CD1c-positive myeloid dendritic cell (primary cell): ENCODE data around the gene ARHGAP15.

Experiments used
- DNase-seq: peaks from one replicate; pipeline ENCODE4 v3.0.0-alpha.2; 2016; ENCODE audit errors: extremely low spot score

Gene ARHGAP15

DNA sequence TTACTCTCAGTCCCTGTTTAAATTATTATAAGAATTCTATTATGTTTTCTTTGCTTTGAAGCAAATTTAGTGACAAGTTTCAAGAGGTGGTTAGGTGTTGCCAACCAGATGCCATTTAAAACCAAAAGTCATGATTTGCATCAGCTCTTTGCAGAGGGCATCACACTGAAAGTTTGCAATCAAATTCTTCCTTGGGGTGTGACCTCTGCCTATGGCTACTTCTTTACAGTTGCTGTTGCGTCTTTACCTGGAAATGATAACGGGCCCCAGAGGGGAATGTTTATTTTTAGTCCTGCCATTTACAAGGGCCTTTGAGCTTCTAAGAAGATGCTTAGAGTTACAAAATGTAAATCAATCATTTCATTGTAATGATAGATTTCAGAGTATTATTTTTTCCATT is 561.0 kb downstream of the ARHGAP15 start:
- DNase-seq, result no peak

DNA sequence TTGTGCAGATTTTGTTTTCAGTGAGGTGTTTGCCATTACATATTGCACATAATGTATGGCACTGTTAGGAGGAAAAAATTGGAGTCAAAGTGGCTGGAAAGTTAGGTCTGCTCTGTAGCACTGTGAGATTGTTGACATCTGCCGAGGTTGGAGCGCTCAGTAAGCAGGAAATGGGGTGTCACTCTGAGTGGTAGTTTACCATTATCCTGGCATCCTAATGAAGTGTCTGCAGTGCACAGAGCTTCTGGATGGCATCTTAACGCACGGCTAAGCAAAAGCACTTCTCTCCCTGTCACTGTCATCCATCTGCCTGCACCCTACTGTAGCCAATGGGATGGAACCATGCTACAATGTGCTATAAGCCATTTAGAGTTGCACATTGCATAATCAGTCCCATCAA is 561.9 kb downstream of the ARHGAP15 start:
- DNase-seq, result no peak

DNA sequence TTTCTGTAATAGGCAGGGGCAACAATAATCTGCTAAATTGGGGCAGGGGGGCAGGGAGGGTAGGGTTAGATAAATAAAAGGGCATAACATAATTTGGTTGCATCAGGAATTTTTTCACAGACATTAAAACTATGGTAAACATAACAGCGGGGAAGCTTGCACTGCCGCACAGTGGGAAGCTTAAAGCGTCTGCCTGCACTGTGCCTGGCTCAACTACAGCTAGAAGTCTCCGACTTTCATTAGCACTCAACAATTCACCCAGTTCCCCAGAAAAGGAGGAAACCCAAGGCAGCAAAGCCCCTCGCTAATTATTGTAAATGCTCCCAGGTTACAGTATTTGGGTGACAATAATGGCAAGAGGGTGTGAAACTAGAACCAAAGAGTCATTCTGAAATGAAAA is 562.9 kb downstream of the ARHGAP15 start:
- DNase-seq, result no peak

DNA sequence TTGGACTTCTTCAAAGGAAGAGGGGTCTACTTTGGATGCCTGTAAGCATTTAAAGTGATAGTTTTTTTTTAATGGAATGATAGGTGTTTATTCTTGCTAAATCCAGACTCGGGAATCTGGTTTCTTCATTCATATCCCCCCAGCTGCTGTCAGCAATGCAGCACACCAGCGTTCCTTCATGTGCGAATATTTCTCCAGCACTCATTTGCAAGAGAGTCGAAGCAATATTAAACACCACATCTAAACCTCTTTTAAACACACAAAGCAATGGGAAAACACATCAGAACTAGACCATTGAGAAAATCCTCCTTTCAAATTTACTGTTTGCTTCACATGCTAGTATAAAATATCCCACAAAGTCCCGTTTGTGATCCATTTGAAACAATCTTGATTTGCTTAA is 563.7 kb downstream of the ARHGAP15 start:
- no peak for DNase-seq

DNA sequence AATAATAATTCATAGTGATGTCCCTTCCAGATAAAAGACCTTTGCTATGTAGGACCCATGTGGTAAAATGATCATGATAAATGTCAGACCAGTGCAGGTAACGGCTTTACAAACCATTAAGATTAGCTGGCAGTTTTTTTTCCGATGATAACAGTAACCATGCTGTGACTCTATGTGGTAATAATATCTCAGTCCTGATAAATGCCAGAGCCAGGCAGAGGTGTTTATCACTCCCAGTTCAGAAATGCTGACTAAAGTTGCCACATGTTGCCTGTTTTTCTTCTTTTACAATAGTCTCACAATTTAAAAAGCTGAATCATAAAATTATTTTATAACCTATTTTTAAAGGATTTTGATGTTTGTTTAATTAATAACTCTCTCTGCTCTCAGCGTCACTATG is 565.1 kb downstream of the ARHGAP15 start:
- no peak for DNase-seq

DNA sequence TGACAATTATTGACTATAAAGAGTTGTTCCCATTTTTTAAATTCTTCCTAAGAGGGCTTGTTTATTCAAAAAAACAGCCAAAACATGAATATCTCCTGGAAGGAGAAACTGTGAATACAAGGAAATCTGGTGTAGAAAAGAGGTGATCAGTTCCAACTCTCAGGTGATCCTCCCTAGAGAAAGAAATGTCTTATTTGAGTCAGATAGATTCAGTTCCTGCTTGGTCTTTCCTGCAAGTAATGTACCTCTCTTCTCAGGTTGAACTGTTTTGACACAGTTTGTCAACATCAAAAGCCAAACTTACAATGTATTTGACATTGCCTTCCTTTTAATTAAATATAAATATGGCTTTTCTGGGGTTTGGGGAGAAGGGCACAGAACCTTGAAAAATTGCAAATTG is 567.4 kb downstream of the ARHGAP15 start:
- no peak for DNase-seq

DNA sequence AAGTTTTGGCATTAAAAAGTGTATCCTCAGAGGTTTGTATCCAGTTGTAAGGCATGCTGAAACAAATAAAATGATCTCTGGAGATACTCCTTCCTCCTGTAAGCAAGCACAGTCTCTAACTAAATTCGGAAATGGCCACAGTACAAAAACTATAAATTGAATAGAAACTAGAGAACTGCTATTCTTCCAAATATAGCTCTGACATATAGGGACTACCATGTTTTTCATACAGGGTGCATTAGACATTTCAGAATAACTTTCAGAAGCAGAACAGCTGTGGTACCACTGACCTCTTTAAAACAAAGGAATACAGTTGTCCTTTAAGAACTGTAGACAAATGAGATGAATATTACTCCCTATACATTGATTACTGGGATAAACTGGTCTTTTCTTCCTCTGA is 568.5 kb downstream of the ARHGAP15 start:
- DNase-seq, result no peak

DNA sequence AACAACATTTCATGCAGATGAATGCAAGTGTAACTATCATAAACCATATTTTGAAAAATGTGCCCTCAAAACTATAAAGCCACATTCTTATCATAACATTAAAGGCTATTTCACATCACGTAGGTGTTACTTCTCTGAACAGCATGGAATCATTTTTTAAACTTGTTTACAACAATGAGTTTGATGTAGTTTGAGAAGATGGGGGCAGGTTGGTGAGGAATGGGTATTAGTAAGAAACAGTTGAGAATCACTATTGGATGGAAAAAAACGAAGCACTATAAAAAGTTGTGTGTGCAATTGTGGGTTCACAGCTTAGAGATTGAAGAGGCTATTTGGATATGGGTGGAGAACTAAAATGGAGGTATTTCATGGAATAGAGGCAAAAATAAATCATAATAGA is 569.1 kb downstream of the ARHGAP15 start:
- DNase-seq, result no peak

DNA sequence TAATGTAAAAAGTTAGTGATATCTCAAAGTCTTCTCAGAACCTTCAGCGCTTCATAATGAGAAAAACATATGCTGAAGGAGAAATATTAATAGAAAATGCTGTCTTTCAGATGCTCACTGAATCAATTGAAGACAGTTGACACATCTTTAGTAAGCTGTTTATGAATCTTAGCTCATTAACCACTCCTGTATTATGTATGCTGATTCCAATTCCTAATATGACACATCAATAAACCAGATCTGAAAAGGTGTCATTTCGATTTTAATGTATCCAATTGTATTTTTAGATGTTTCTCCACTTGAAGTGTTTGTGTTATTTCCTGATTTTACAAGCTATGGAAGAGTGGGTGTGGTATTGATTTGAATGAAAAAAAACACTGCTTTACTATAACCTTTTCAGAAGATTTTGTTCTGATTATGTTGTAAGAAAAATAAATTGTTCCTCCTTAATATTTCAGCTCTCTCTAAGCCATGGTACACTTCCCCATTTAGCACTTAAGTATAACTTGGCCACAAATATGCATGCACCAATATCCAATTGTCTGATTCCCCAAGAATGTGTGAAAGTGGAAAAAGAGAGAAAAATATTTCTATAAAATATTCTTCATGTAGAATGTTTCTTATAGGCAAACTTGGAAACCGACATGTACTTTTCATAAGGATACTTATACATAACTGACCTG is 569.8 kb downstream of the ARHGAP15 start:
- DNase-seq, result peak; percentile 2

DNA sequence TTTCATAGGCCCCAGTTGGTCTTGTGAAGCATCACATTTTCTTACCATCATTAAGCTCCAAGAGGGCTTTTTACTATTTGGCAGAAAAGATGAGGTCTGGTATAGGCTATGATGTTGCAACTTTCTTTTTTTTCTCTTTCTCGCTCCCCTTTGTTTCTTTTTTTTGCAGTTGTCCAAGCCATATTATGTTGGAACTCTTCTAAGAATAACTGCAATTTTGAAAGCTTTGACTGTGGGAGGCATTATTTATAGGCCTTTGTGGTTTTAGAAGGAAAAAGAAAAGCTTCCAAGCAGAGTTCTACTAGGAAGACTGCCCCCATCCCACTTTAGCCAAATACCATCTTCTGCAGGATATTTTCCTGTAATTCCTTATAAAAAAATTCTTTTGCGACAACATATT is 571.6 kb downstream of the ARHGAP15 start:
- no peak for DNase-seq

DNA sequence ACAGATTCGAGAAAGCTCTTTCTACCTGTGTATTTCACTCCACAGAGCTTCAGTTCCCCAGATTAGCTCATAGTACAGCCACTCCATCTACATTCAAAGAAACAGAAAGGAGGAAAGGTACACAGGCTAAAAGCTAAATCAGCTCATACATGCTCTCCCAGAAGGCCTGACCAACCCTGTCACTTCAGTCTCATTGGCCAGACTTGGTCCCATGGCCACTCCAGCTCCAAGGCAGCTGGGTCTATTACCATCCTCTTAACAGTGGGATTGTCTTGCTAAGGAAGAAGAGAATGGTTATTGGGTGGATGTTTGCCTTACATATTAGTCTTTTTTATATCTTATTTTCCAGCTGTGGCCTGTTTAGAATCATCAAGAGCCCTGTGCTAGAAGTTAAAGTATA is 572.6 kb downstream of the ARHGAP15 start:
- DNase-seq, result no peak

DNA sequence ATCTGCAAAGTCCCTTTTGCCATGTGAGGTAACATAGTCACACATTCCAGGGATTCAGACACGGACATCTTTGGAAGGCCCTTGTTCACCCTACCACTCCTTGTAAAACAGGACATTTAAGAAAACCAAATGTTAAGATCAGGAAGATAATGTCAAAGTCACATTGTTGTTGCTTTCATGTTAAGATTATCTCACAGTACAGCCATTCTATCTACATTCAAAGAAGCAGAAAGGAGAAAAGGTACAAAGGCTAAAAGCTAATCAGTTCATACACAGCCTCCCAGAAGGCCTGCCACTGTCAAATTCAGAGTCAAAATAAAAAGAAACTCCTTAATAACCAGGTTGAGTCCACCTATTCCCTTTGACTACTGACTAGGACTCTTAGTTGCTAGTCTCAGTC is 573.7 kb downstream of the ARHGAP15 start:
- no peak for DNase-seq

DNA sequence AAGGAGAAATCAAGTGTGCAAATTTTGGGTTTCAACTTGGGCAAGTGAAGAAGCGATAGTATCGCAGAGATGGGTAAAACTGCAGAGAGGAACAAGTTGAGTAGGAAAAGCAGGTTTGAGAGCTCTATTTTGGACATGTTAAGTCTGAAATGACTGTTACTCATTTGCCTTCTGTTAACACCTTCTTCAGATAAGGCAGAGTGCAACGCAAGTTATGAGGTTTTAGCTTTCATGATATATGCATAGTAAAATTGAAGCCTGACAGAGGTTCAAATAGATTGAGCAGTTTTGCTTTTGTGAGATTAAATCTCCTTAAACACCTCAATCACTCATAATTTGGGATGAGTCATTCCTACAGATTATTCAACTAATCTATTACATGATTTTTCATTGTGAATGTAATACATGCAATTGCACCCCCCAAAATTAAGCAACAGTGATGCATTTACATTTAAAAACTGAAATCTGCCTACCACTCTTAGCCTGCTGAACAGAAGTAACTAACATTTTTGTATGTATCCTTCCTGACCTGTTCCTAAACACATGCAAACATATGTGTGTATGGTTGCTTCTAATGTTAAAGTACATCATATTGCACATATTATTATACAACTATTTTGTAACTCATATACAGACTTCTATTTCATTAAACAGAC is 575.4 kb downstream of the ARHGAP15 start:
- no peak for DNase-seq

DNA sequence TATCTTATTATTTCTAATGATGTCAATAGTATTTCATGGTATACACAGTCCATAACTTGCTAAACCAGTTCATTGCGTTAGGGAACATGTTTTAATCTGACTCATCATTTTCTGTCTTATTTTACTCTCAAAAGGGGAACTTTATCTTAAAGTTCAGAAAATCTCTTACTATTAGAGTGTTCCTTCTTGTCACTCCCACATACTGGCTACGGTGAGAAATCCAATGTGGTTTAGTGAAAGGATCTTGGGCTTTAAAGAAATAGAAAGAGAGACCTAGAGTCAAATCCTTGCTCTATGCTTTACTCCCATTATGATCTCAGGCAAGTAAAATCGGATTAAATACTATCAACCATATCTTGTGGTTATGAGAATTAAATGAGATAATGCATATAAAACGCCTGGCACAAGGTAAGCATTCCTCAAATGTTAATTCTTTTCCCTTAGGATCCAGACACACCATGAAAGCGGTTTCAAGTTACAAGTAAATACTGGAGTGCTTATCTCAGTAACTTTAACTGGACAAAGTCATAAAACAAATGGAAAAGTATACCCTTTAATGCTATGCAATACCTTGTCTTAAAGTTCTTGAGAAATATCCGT is 576.0 kb downstream of the ARHGAP15 start:
- DNase-seq, result peak; percentile 64

DNA sequence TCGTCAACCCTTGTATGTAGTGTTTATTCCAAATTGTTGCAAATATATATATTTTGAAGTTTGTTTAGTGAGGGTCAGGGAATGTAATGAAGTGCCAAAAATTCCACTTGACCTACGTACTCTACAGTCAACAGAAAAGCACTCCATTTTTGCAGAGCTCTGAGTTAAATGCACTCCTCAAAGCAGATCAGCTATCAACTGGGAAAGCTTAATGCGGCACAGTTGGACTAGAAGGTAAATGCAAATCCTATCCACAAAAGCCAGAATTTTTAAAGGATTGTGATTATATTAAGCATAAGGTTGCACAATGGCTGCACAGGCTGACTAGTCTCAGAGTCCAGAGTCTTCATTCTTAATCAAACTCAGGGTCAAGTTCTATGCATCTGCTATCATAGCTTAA is 577.1 kb downstream of the ARHGAP15 start:
- no peak for DNase-seq

DNA sequence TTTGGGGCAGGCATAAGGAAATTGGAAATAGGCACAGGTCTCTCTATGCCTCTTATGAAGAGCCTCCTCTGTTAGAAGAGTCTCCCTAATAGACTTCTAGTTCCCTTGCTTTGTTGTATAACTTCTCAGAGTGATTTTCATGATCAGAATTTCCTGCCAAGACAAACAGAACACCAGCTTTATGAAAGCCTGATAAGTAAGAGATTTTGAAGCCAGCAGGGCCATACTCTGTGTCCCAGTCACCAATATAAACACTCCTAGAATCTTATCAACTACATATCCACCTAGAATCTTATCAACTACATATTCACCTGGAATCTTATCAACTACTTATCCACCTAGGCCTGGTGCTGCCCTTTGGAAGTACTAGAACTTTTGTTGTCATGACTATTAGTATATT is 579.5 kb downstream of the ARHGAP15 start:
- DNase-seq, result no peak

DNA sequence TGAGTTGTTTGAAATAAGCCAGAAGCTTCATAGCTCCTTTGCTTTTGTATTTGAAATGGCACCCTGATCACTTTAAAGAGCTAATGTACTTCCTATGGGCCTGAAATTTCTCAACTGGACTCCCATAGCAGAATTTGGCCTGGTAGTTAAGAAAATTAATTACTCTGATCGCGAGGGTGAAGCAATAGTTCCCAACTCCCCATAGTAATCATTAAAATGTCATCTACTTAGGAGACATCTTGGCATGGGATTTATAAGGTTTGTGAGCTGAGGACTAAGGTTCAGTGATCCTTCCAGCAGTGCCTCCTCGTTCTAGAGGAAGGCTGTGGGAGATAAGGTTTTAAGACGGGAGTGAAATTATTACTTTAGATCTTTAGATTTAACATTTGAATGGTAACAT is 581.0 kb downstream of the ARHGAP15 start:
- no peak for DNase-seq

DNA sequence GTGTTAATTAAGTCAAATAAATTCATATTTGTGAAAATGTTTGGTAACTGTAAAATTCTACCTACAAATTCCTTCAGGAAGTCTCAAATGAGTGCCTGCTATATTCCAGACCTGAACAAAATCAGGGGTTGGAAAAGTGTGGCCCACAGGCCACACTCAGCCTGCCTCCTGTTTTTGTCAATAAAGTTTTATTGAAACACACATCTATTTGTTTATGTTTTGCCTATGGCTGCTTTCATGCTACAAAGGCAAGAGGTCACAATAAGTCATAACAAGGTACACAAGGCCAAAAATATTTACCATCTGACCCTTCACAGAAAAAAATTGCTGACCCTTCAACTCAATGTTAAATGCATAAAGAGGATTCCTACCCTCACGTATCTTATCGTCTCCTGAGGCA is 581.7 kb downstream of the ARHGAP15 start:
- DNase-seq, result no peak

DNA sequence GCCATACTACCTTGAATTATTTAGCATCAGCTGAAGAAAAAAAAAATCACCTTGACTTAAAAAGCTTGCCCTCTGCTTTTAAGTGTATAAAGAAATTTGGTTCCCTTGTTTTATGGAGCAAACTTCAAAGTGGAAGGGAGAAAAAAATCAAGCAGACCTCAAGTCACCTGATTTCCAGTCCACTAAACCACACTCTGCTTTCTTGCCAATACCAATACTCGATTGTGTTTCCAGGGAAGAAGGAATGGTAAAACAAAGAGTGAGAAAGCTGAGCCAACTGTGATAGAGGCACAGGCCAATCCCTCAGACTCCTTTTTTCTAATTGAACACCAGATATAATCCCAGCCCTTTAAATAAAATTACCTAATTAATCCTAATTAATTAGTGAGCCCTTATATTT is 587.3 kb downstream of the ARHGAP15 start:
- DNase-seq, result no peak

DNA sequence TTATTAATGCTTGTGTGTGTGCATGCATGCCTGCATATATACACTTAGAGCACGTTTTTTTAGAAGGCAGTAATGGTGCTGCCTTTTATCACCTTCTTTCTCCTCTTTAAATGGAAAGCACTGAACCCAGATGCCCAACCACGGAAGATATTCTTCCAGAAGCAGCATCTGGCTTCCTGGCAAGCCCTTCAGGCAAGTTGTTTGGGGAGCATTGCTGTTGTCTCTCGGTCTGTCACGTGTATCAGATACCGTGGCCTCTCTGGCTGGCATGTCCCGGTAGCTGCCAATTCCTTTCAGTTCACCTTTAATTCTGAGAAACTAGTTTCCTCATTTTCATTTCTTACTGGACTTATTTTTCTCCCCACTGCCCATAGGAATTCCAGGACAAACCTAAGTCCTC is 587.8 kb downstream of the ARHGAP15 start:
- no peak for DNase-seq

DNA sequence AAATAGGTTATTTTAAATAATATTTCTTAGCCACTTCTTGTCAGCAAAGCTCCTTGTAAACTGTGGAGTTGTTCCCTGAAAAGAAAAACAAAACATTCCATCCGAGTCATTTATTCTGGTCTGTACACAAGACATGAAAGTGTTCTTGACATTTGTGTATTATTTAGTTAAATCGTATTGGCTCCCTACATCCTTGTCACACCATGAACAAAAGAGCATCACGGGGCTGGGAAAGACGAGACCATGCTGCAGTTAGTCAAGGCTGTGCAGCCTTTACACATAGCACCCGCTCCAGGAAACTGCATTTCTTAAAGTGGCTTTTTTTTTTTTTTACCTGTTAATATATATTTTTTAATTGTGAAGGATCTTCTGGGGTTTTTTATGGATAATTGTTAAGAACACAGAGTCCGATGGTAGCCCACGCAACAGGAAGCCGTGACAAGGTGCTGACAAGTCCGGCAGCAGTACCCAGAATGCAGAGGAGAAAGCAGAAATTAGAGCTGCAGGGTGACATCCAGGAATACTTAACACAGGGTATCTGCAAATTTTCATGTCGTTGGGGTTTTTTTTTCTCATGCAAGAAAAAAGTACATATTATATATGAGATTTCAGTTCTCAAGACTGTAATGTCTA is 588.4 kb downstream of the ARHGAP15 start:
- no peak for DNase-seq

DNA sequence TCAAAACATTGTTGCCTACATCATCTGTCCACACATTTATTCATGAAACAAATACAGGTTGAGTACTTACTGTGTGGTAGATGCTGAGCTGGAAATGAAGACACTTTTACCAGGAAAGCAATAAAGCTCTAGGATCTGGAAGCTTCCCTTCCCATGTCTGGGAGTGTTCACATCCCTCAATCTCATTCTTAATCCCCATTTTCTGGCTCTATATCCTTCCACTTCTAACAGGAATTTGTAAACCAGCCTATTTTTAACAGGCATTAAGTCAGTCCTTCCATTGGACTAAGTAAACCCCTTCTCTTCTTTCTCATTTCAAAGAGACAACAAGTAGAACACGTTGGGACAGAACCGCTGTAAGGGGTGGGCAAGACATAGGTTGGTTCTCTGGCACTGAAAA is 589.5 kb downstream of the ARHGAP15 start:
- DNase-seq, result no peak

DNA sequence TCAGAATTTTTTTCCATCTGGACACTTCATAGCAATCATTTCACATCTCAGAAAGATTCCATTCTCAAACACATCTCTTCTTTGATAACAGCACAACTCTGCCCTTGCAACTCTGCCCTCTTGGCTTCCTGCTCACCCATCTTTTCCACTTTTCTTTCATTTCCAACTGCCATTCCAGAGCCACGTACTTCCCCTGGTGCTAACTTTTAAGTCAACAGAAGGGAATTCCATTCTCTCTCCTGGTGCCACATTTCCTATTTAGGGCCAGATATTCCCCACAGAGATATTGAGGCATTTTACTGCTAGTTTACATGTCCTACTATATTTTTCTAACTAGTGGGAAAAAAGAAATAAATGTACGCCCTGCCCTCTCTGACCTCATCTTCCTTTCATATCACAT is 590.2 kb downstream of the ARHGAP15 start:
- DNase-seq, result no peak
